Testis (tissue), 2 donors: ENCODE results near the gene SAMD7.

ENCODE experiments used
- CTCF ChIP-seq, 3 experiments: fragments of 450-650 bp in 2 of 3; fragments of 200-600 bp in 1 of 3; sonication (generic) in 1 of 3; IDR thresholded peaks; one replicate each; pipeline ENCODE4 v1.5.1; 2016 to 2019; ENCODE audit warnings: antibody characterized with exemption in 3 of 3, mild to moderate bottlenecking in 2 of 3, moderate library complexity in 1 of 3
- POLR2A ChIP-seq: fragments of 450-650 bp; IDR thresholded peaks from one replicate; pipeline ENCODE4 v1.6.1; 2017; ENCODE audit warnings: antibody characterized with exemption, mild to moderate bottlenecking, moderate library complexity

- TF ChIP-seq CTCF (IDR thresholded peaks at IDR 0.05) (peak; percentile 18 to 51 (median 37)), POLR2A (peak; percentile 65)
These were observed 55.1 kb downstream of the SAMD7 start, which contains the start of gene SEC62 for GRCh38 chr3:169966428-169966950.
